Endothelial cell of umbilical vein (primary cell): ENCODE measurements around the gene PDHA1. TPM values are rescaled to one million over a fixed set of nuclear protein-coding genes. Genes with fewer than 3 reads are reported as not detected.

Experiments used
- BruUV-seq: library from RNA; stranded (reverse); fragments of 400-500 nt; replicated peaks from 2 replicates; lab custom pipeline; 2021; lab: Mats Ljungman, UMichigan
- CTCF ChIA-PET: fragments of 300-600, 350-600 bp; sonication (Branson Sonifier 250); formaldehyde crosslinking; loops from one replicate; lab custom pipeline; 2021; ENCODE audit warnings: antibody characterized with exemption, inconsistent platforms; lab: Charles Lee
- POLR2A ChIA-PET: fragments of 300-600, 350-600 bp; sonication (Branson Sonifier 250); formaldehyde crosslinking; loops from one replicate; lab custom pipeline; 2021; ENCODE audit warnings: antibody characterized with exemption, inconsistent platforms; lab: Charles Lee
- DNase-seq: peaks from one replicate; pipeline ENCODE4 v3.0.0-alpha.2; 2011; ENCODE audit warnings: low read depth, low spot score
- FAIRE-seq: peaks from 2 replicates; lab custom pipeline; 2011; peaks lifted over from hg19 to GRCh38; lab: Jason Lieb, UNC
- H2AFZ ChIP-seq: 2 replicates; pipeline ENCODE4 v1.6.0; 2012; ENCODE audit warnings: low read depth, low read length, control low read depth, inconsistent platforms
- H3K27ac ChIP-seq: 2 replicates; pipeline ENCODE4 v1.5.1; 2011; ENCODE audit warnings: low read depth, mild to moderate bottlenecking, control low read depth, low read length, moderate library complexity; ENCODE audit not compliant: insufficient read depth
- H3K27me3 ChIP-seq, 2 experiments: 2 replicates each; pipeline versions ENCODE4 v1.6.0 to v1.6.1; 2011; ENCODE audit warnings: low read length in 2 of 2, mixed read lengths in 1 of 2; ENCODE audit not compliant: control insufficient read depth in 2 of 2, insufficient read depth in 2 of 2
- H3K36me3 ChIP-seq, 2 experiments: 2 replicates in 1 of 2; 3 replicates in 1 of 2; pipeline ENCODE4 v1.5.1; 2011; ENCODE audit warnings: low read length in 2 of 2, mild to moderate bottlenecking in 1 of 2, moderate library complexity in 1 of 2; ENCODE audit not compliant: control insufficient read depth in 2 of 2, insufficient read depth in 2 of 2; ENCODE audit errors: extremely low read depth in 1 of 2
- H3K4me1 ChIP-seq: 3 replicates; pipeline ENCODE4 v1.5.1; 2011; ENCODE audit warnings: mild to moderate bottlenecking, low read length; ENCODE audit not compliant: control insufficient read depth, insufficient read depth; ENCODE audit errors: extremely low read depth
- H3K4me2 ChIP-seq: 2 replicates; pipeline ENCODE4 v1.6.1; 2011; ENCODE audit warnings: low read length, control low read depth, mixed read lengths; ENCODE audit not compliant: insufficient read depth
- H3K4me3 ChIP-seq, 3 experiments: fragments of 200-600 bp in 1 of 3; sonication (generic), shearing (Covaris generic) in 1 of 3; replicated peaks in 1 of 3; 2 replicates each; pipeline ENCODE4 v1.5.1; 2011 to 2016; ENCODE audit warnings: control low read depth in 3 of 3, low read length in 3 of 3, mild to moderate bottlenecking in 2 of 3, inconsistent platforms in 1 of 3, low read depth in 1 of 3, moderate library complexity in 1 of 3; ENCODE audit not compliant: insufficient read depth in 1 of 3
- H3K79me2 ChIP-seq: 2 replicates; pipeline ENCODE4 v1.6.0; 2012; ENCODE audit warnings: low read length, inconsistent platforms; ENCODE audit not compliant: control insufficient read depth, insufficient read depth
- H3K9ac ChIP-seq: replicated peaks from 2 replicates; pipeline ENCODE3; 2011; ENCODE audit warnings: low read length, control low read depth; ENCODE audit not compliant: insufficient read depth; ENCODE audit errors: extremely low read depth
- H3K9me1 ChIP-seq: replicated peaks from 3 replicates; pipeline ENCODE4 v1.6.0; 2011; ENCODE audit warnings: mild to moderate bottlenecking, low read length; ENCODE audit not compliant: control insufficient read depth, insufficient read depth; ENCODE audit errors: extremely low read depth
- H3K9me3 ChIP-seq: replicated peaks from 2 replicates; pipeline ENCODE4 v1.5.1; 2012; ENCODE audit warnings: low read length, inconsistent platforms; ENCODE audit not compliant: control insufficient read depth, insufficient read depth
- H4K20me1 ChIP-seq: replicated peaks from 2 replicates; pipeline ENCODE3; 2011; ENCODE audit warnings: mild to moderate bottlenecking, low read length; ENCODE audit not compliant: control insufficient read depth, insufficient read depth; ENCODE audit errors: extremely low read depth
- CTCF ChIP-seq, 2 donors: IDR thresholded peaks; 1 replicate in 1 of 2; 2 replicates in 1 of 2; pipeline ENCODE4 v1.5.1; 2011; ENCODE audit warnings: low read length in 2 of 2, mild to moderate bottlenecking in 2 of 2, moderate library complexity in 2 of 2, control low read depth in 1 of 2, inconsistent platforms in 1 of 2, low read depth in 1 of 2; ENCODE audit not compliant: insufficient read depth in 1 of 2; ENCODE audit errors: extremely low read depth in 1 of 2
- EZH2 ChIP-seq: IDR thresholded peaks from 2 replicates; pipeline ENCODE4 v1.6.1; 2012; ENCODE audit warnings: borderline replicate concordance, low read depth, mild to moderate bottlenecking, moderate library complexity, low read length, inconsistent platforms; ENCODE audit not compliant: severe bottlenecking
- FOS ChIP-seq: IDR thresholded peaks from 2 replicates; pipeline ENCODE4 v1.6.1; 2011; ENCODE audit warnings: mild to moderate bottlenecking, low read length, moderate library complexity, borderline replicate concordance; ENCODE audit not compliant: insufficient read depth
- GATA2 ChIP-seq: IDR thresholded peaks from 2 replicates; pipeline ENCODE4 v1.7.0; 2011; ENCODE audit warnings: low read depth, mild to moderate bottlenecking, moderate library complexity, mixed read lengths, low read length; ENCODE audit not compliant: insufficient read length, insufficient read depth
- JUN ChIP-seq: IDR thresholded peaks from 2 replicates; pipeline ENCODE4 v1.6.1; 2011; ENCODE audit warnings: borderline replicate concordance, low read depth; ENCODE audit not compliant: insufficient read length, insufficient read depth
- MYC ChIP-seq: IDR thresholded peaks from one replicate; pipeline ENCODE4 v1.6.1; 2011; ENCODE audit warnings: mild to moderate bottlenecking, low read depth, low read length
- POLR2A ChIP-seq: IDR thresholded peaks from 2 replicates; pipeline ENCODE4 v1.6.1; 2012; ENCODE audit warnings: low read depth, mild to moderate bottlenecking, control low read depth, low read length
- POLR2AphosphoS5 ChIP-seq: IDR thresholded peaks from 2 replicates; pipeline ENCODE4 v1.6.1; 2012; ENCODE audit warnings: low read depth, mild to moderate bottlenecking, control low read depth, low read length, moderate library complexity; ENCODE audit not compliant: insufficient read depth
- dilution Hi-C: fragments of 300-500 bp; cut with MboI; formaldehyde crosslinking; loops from one replicate; pipeline ENCODE4 v1.15.0; 2019; ENCODE audit warnings: low sequenced_read_pairs; ENCODE audit not compliant: extremely low pct_ligation_motif_present
- intact Hi-C: fragments of 100-400 bp; cut with micrococcal nuclease; formaldehyde crosslinking; loops from one replicate; pipeline ENCODE4 v1.10.0; 2022
- polyA plus RNA-seq, 4 experiments: library from polyadenylated mRNA; depleted of rRNA in 3 of 4; stranded (reverse) in 3 of 4; unstranded in 1 of 4; fragments of >200 nt; gene quantifications; 2 replicates each; pipeline versions ENCODE4 v1.2.1 to v1.2.3, GENCODE V29; 2011 to 2012; ENCODE audit warnings: missing spikeins in 1 of 4
- total RNA-seq: library from RNA; stranded (reverse); gene quantifications from 2 replicates; pipeline ENCODE4 v1.2.3, GENCODE V29; 2021
- TF ChIP-seq, protein P1 (sequence below): IDR thresholded peaks from 2 replicates; pipeline ENCODE4 v1.6.1; 2011; ENCODE audit not compliant: insufficient read depth, insufficient read length

PDHA1 gene
- total and polyA plus RNA-seq, 2 donors (not counting 3 experiments of a cell fraction or from before 2014, with no cell fraction given) = 76.8 to 138 TPM

GRCh38 chrX:19382555-19383145 lies 38.9 kb downstream of the PDHA1 start:
- peak; percentile 45 to 60 for TF ChIP-seq CTCF (IDR thresholded peaks at IDR 0.05; ENCODE audit: extremely low read depth in 1 of 2, insufficient read depth in 1 of 2, low read depth in 1 of 2, low read length in 2 of 2)
- no peak for TF ChIP-seq POLR2A
- intact Hi-C loops (loop anchor here (1.0 kb wide), 1 partner anchor 153 kb away; no protein-coding TSS in a partner anchor), dilution Hi-C loops (no loop called here)
- H3K27me3 ChIP-seq = no peaks in the 10 kb centered on the region
- H2AFZ ChIP-seq = no peak overlapping the region
- no peak overlapping the region for H3K4me2 ChIP-seq
- ChIA-PET CTCF (interaction anchor here (0.6 to 2.2 kb wide), 15 partner anchors 8 to 706 kb away, joined by 3 to 28 read pairs (median 4); partner anchors contain the start of gene MAP3K15), POLR2A (no interaction called here)
- no peaks in the 10 kb centered on the region for H3K9me3 ChIP-seq
- H4K20me1 ChIP-seq = no peaks in the 10 kb centered on the region
- peak; percentile 95 for FAIRE-seq
- H3K36me3 ChIP-seq = no peaks in the 10 kb centered on the region
- DNase-seq = peak; percentile 30
- H3K27ac ChIP-seq = no peak overlapping the region
- no peak overlapping the region for H3K9ac ChIP-seq
- H3K79me2 ChIP-seq = no peaks in the 10 kb centered on the region
- H3K4me3 ChIP-seq = no peak overlapping the region
- no peaks in the 10 kb centered on the region for H3K9me1 ChIP-seq
- H3K4me1 ChIP-seq = no peaks in the 10 kb centered on the region
- no TSS peak for BruUV-seq

DNA sequence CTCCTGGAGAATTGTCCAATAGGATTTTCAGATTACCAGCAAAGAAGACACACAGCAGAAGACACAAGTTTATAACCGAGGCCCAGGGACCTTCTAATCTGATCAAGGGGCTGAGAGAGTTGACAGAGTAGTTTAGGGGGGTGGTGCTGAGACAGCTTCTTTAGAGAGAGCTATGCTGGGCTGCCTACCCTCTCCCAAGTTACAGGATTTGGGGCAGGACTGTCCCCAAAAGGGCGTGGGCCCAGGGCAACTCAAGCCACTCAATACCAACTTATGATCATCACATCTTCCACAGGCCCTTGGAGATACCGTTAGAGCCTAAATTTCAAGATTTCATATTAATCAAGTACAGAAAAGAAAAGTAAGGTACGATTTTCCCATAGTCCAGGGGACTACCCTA lies 43.0 kb downstream of the PDHA1 start:
- Histone ChIP-seq H3K9me1 (no peaks in the 10 kb centered on the region), H3K4me3 (no peak overlapping the region), H2AFZ (no peak overlapping the region), H3K36me3 (no peaks in the 10 kb centered on the region), H3K4me2 (no peak overlapping the region), H4K20me1 (no peaks in the 10 kb centered on the region), H3K9me3 (no peaks in the 10 kb centered on the region), H3K4me1 (no peaks in the 10 kb centered on the region), H3K27me3 (no peaks in the 10 kb centered on the region), H3K27ac (no peak overlapping the region), H3K9ac (no peak overlapping the region), H3K79me2 (no peaks in the 10 kb centered on the region)
- intact Hi-C loops = no loop called here
- no peak for FAIRE-seq
- no TSS peak for BruUV-seq
- dilution Hi-C loops = no loop called here
- CTCF ChIA-PET = no interaction called here
- DNase-seq = no peak
- TF ChIP-seq FOS (no peak), MYC (no peak), POLR2A (no peak), CTCF (IDR thresholded peaks at IDR 0.05; ENCODE audit: extremely low read depth in 1 of 2, insufficient read depth in 1 of 2, low read depth in 1 of 2, low read length in 2 of 2) (no peak), JUN (no peak), EZH2 (no peak), POLR2AphosphoS5 (no peak), GATA2 (no peak)
- TF ChIP-seq, protein P1, sequence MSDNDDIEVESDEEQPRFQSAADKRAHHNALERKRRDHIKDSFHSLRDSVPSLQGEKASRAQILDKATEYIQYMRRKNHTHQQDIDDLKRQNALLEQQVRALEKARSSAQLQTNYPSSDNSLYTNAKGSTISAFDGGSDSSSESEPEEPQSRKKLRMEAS = no peak
- POLR2A ChIA-PET = no interaction called here
